MM.1S (cell line): ENCODE results near the gene SREBF2.

Experiments used
- DNase-seq: peaks from one replicate; pipeline ENCODE4 v3.0.0-alpha.2; 2015
- H2AFZ ChIP-seq: fragments of 300-600 bp; sonication (generic); 2 replicates; pipeline ENCODE4 v1.6.0; 2016; ENCODE audit warnings: antibody characterized with exemption, low read length
- H3F3A ChIP-seq: fragments of 300-600 bp; sonication (generic); 2 replicates; pipeline ENCODE4 v1.6.1; 2016; ENCODE audit warnings: mild to moderate bottlenecking, antibody characterized with exemption, low read length, moderate library complexity, mixed read lengths; ENCODE audit not compliant: insufficient read depth
- H3K27ac ChIP-seq: fragments of 300-600 bp; sonication (generic); 2 replicates; pipeline ENCODE4 v1.5.1; 2016; ENCODE audit warnings: mild to moderate bottlenecking, low read length
- H3K27me3 ChIP-seq: fragments of 300-600 bp; sonication (generic); replicated peaks from 2 replicates; pipeline ENCODE4 v1.6.0; 2016; ENCODE audit warnings: low read length; ENCODE audit not compliant: insufficient read depth
- H3K36me3 ChIP-seq: fragments of 300-600 bp; sonication (generic); replicated peaks from 2 replicates; pipeline ENCODE4 v1.6.1; 2016; ENCODE audit warnings: mild to moderate bottlenecking, low read length, mixed read lengths; ENCODE audit not compliant: insufficient read depth
- H3K4me1 ChIP-seq: fragments of 300-600 bp; sonication (generic); 2 replicates; pipeline ENCODE4 v1.6.1; 2016; ENCODE audit warnings: low read length, mixed read lengths
- H3K4me2 ChIP-seq: fragments of 300-600 bp; sonication (generic); 2 replicates; pipeline ENCODE4 v1.6.0; 2016; ENCODE audit warnings: low read depth, low read length
- H3K4me3 ChIP-seq: fragments of 300-600 bp; sonication (generic); 2 replicates; pipeline ENCODE4 v1.5.1; 2016; ENCODE audit warnings: low read length, mixed read lengths
- H3K79me2 ChIP-seq: fragments of 300-600 bp; sonication (generic); 2 replicates; pipeline ENCODE4 v1.6.1; 2016; ENCODE audit warnings: mixed run types, low read length, mixed read lengths
- H3K9ac ChIP-seq: fragments of 300-600 bp; sonication (generic); 2 replicates; pipeline ENCODE4 v1.6.1; 2016; ENCODE audit warnings: low read length, mixed read lengths
- H3K9me2 ChIP-seq: fragments of 300-600 bp; sonication (generic); replicated peaks from 2 replicates; pipeline ENCODE4 v1.6.1; 2016; ENCODE audit warnings: mild to moderate bottlenecking, low read length, mixed read lengths; ENCODE audit not compliant: insufficient read depth
- H3K9me3 ChIP-seq: fragments of 300-600 bp; sonication (generic); replicated peaks from 2 replicates; pipeline ENCODE4 v1.6.1; 2016; ENCODE audit warnings: mild to moderate bottlenecking, low read length, mixed read lengths; ENCODE audit not compliant: insufficient read depth
- H4K20me1 ChIP-seq: fragments of 300-600 bp; sonication (generic); 2 replicates; pipeline ENCODE4 v1.6.1; 2016; ENCODE audit warnings: mild to moderate bottlenecking, low read length, moderate library complexity, mixed read lengths; ENCODE audit not compliant: insufficient read depth
- CTCF ChIP-seq: fragments of 300-600 bp; sonication (generic); IDR thresholded peaks from 2 replicates; pipeline ENCODE4 v1.5.1; 2016; ENCODE audit warnings: antibody characterized with exemption, low read length, mixed read lengths
- EZH2 ChIP-seq: fragments of 300-600 bp; sonication (generic); optimal IDR thresholded peaks from 2 replicates; pipeline ENCODE3; 2017; ENCODE audit warnings: low read depth, mild to moderate bottlenecking, antibody characterized with exemption, low read length, mixed read lengths
- EZH2phosphoT487 ChIP-seq: fragments of 300-600 bp; sonication (generic); IDR thresholded peaks from 2 replicates; pipeline ENCODE4 v1.6.1; 2018; ENCODE audit warnings: antibody characterized with exemption, low read length

The SREBF2 gene

GRCh38 chr22:41875531-41876270 is 42.8 kb downstream of the SREBF2 start:
- DNase-seq: no peak

GRCh38 chr22:41876275-41876674 is 43.4 kb downstream of the SREBF2 start:
- H2AFZ ChIP-seq: no peak overlapping the region
- H3K9me2 ChIP-seq: no peaks in the 10 kb centered on the region
- 0 out of 2 replicates have a peak, but pooled peaks cover 4% of the 10 kb centered on the region for H3F3A ChIP-seq
- no peak overlapping the region for H3K27ac ChIP-seq
- no peak overlapping the region for H3K4me3 ChIP-seq
- no peaks in the 10 kb centered on the region for H3K9me3 ChIP-seq
- no peaks in the 10 kb centered on the region for H3K4me1 ChIP-seq
- H3K79me2 ChIP-seq: peaks cover 19% of the 10 kb centered on the region; the same call in 1 of the 2 replicates
- H3K4me2 ChIP-seq: no peak overlapping the region
- DNase-seq: no peak
- TF ChIP-seq EZH2 (no peak), CTCF (no peak), EZH2phosphoT487 (no peak)
- H3K27me3 ChIP-seq: no peaks in the 10 kb centered on the region
- no peaks in the 10 kb centered on the region for H4K20me1 ChIP-seq
- H3K36me3 ChIP-seq: peaks cover 35% of the 10 kb centered on the region
- no peak overlapping the region for H3K9ac ChIP-seq

More at GRCh38 chr22:41875531-41876270, 42.8 kb downstream of the SREBF2 start:
- Histone ChIP-seq H2AFZ (no peak overlapping the region), H3K4me2 (no peak overlapping the region), H4K20me1 (no peaks in the 10 kb centered on the region), H3F3A (0 out of 2 replicates have a peak, but pooled peaks cover 4% of the 10 kb centered on the region), H3K79me2 (peaks cover 25% of the 10 kb centered on the region), H3K9me2 (no peaks in the 10 kb centered on the region), H3K27me3 (no peaks in the 10 kb centered on the region), H3K4me3 (no peak overlapping the region), H3K4me1 (no peaks in the 10 kb centered on the region), H3K27ac (no peak overlapping the region), H3K9ac (no peak overlapping the region), H3K9me3 (no peaks in the 10 kb centered on the region), H3K36me3 (peaks cover 36% of the 10 kb centered on the region)
- TF ChIP-seq EZH2phosphoT487 (no peak), CTCF (no peak), EZH2 (no peak)

- Histone ChIP-seq H3K4me2 (no peak overlapping the region), H3K9me2 (no peaks in the 10 kb centered on the region), H3K36me3 (peaks cover 35% of the 10 kb centered on the region), H3K4me1 (no peaks in the 10 kb centered on the region), H3K27ac (no peak overlapping the region), H3K27me3 (no peaks in the 10 kb centered on the region), H3K79me2 (peaks cover 18% of the 10 kb centered on the region; the same call in 1 of the 2 replicates), H3F3A (0 out of 2 replicates have a peak, but pooled peaks cover 4% of the 10 kb centered on the region), H3K9ac (no peak overlapping the region), H4K20me1 (no peaks in the 10 kb centered on the region), H3K4me3 (no peak overlapping the region), H2AFZ (no peak overlapping the region), H3K9me3 (no peaks in the 10 kb centered on the region)
- TF ChIP-seq CTCF (no peak), EZH2phosphoT487 (no peak), EZH2 (no peak)
- no peak for DNase-seq
These were observed 43.8 kb downstream of the SREBF2 start for GRCh38 chr22:41876675-41877074.
